Fibroblast of villous mesenchyme (primary cell): ENCODE results near the gene CLTCL1. TPM values are rescaled to one million over a fixed set of nuclear protein-coding genes. Genes with fewer than 3 reads are reported as not detected.

Source experiments
- DNase-seq: peaks from one replicate; pipeline ENCODE4 v3.0.0-alpha.2; 2010; ENCODE audit warnings: low read depth
- H3K4me3 ChIP-seq: 2 replicates; pipeline ENCODE4 v1.5.1; 2011; ENCODE audit warnings: low read depth, mild to moderate bottlenecking, low read length
- total RNA-seq: library from RNA; depleted of rRNA; stranded (reverse); fragments of >200 nt; gene quantifications from 2 replicates; pipeline ENCODE4 v1.2.3, GENCODE V29; 2012
- TF ChIP-seq, protein P1 (sequence below): IDR thresholded peaks from 2 replicates; pipeline ENCODE4 v1.5.1; 2012; ENCODE audit warnings: low read depth, mild to moderate bottlenecking, low read length; ENCODE audit not compliant: insufficient read depth

Gene CLTCL1
- total RNA-seq, 1 donor = 9.5 TPM

DNA sequence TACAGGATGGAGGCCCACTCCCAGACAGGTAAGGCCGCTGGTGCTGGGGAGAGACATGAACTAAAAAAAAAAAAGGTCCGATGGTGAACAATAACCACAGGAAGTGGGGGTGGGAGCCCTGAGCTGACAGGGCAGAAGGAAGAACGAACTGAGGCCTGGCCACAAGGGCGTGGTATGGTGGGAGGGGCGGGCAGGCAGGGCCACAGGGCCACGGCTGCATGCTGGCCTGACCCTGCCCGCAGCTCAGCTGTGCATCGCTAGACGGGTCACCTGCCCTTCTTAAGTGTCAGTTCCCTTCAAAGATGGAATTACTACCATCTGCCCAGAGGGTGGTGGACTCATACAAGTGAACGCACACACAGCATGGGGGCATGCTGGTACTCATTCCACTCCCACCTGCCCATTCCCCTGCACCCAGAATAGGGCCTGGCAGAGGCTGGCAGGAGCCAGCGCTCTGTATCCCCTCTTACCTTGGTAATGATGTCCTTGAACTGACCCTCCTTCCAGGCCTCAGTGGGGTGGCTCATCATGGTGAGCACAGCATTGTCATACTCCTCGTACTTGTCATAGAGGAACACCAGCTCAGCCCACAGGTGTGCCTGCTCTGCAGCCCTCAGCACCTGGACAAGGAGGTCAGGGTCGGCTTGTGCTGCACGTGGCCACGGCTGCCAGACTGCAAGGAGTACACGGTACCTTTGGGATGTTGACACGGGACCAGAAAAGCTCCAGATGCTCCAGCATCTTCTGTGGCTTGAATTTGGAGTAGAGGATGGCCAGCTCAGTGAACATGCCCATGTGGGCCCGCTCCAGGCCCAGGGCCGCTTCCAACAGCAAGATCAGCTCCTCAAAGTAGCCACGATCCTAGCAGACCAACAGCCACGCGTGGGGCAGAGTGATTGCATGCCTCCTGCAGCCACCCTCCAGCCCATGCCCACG is 95.5 kb downstream of the CLTCL1 start:
- TF ChIP-seq, protein P1, sequence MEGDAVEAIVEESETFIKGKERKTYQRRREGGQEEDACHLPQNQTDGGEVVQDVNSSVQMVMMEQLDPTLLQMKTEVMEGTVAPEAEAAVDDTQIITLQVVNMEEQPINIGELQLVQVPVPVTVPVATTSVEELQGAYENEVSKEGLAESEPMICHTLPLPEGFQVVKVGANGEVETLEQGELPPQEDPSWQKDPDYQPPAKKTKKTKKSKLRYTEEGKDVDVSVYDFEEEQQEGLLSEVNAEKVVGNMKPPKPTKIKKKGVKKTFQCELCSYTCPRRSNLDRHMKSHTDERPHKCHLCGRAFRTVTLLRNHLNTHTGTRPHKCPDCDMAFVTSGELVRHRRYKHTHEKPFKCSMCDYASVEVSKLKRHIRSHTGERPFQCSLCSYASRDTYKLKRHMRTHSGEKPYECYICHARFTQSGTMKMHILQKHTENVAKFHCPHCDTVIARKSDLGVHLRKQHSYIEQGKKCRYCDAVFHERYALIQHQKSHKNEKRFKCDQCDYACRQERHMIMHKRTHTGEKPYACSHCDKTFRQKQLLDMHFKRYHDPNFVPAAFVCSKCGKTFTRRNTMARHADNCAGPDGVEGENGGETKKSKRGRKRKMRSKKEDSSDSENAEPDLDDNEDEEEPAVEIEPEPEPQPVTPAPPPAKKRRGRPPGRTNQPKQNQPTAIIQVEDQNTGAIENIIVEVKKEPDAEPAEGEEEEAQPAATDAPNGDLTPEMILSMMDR = no peak
- DNase-seq = no peak
- no peak overlapping the region for H3K4me3 ChIP-seq

DNA sequence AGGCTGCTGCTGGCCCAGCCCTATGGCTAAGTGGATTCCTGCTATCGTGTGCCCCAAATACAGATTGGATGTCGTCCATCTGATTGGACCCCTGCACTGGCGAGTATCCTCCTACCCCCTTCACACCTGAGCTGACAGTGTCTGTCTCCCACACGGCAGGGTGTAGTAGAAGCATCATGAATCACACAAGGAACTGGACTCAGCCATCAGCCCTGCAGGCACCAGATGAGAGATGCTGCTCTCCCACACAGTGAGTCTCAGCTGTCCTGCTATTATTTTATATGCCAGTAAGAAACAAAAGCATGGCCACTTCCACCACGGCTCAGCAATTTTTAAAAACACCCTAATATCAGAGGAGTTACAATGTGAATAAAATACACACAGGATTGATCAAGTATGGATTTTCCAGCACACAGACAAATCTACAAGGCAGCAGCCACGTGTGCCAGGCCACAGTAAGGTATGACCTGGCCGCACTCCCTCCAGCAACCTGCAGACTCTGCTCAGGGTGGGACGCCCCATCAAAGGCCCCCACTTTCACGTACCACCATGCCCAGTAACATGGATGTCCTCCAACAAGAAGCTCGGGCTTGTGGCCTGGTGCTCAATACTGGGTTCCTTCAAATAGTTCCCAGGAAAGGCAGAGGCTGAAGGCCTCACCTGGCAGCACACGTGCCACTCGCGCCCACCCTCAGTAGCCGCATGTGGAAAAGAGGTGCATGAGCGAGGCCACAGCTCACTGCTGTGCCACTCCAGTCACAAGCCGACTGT is 96.6 kb downstream of the CLTCL1 start:
- TF ChIP-seq, protein P1 = no peak
- DNase-seq = no peak
- no peak overlapping the region for H3K4me3 ChIP-seq

DNA sequence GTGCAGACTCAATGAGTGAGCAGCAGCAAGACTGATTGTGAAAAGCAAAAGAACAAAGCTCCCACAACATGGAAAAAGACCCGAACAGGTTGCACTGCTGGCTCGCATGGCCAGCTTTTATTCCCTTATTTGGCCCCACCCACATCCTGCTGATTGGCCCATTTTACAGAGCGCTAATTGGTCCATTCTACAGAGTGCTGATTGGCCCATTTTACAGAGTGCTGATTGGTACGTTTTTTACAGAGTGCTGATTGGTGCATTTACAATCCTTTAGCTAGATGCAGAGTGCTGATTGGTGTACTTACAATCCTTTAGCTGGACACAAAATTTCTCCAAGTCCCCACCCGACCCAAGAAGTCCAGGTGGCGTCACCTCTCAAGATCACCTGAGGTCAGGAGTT is 97.6 kb downstream of the CLTCL1 start:
- TF ChIP-seq, protein P1 = no peak
- H3K4me3 ChIP-seq = no peak overlapping the region
- DNase-seq = no peak

DNA sequence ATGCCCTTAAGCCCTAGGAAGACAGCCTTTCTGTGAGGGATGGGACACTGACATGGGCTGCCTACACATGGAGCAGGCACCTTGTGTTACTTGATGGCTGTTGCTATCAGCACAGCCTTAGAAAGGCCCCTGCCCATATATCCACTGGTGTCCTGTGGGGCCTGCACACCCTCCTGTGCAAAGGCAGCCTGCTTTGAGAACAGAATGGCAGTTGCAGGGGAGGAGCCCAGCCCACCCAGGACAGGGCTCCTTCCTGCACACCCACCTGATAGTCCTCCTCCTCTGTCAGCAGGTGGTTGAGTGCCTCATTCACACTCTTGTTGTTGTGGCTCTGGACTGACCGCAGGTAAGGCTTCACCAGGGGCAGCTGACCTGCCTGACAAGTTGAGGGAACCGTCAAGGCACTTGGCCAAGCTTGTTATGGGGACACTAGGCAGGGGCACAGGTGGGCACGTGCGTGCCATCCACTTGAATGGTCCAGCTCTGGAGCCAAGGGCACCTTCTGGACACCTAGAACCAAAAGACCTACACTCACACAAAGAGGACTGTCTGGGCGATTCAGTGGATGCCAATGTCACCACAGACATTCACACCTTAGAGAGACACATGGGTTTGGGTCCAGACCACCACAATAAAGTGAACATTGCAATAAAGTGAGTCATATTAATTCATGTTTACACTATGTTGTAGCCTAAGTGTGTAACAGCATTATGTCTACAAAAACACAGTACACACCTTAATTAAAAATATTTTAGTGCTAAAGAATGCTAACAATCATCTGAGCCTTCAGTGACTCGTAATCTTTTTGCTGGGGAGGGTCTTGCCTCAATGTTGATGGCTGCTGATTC is 103.6 kb downstream of the CLTCL1 start:
- TF ChIP-seq, protein P1 = no peak
- no peak for DNase-seq
- no peak overlapping the region for H3K4me3 ChIP-seq

DNA sequence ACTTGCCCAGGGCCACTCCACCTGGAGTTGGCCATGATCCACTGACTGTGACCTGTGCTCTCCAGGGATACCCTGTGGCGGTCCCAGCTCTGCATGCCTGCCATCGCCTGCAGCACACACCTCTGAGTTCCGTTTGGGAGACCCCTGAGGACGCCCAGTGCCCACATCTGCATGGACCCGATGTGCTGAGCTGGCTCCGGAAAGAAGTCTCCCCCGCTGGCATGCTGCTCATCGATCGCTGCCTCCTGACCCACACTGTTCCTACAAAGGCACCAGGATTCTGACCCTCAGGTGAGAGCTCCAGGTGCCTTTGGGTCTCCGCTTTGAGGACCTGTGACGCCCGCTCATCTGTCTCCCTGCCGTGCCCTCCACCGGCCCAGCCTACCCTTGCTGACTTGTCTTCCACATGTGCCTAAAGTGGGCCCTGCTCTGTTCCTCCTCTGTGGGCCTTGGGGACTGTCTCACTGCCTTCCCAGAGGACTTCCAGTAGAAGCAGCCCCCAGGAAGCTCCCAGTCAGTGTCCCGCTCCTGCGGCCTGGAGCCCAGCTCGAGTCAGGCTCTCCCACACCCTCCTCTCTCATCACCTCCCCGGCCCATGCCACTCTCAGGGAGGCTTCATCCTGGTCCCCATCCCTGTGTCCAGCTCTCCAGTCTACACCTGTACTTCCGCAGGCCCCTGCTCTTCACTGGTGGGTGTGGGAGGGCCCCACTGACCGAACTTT is 107.1 kb downstream of the CLTCL1 start:
- H3K4me3 ChIP-seq = no peak overlapping the region
- TF ChIP-seq, protein P1 = no peak
- no peak for DNase-seq

DNA sequence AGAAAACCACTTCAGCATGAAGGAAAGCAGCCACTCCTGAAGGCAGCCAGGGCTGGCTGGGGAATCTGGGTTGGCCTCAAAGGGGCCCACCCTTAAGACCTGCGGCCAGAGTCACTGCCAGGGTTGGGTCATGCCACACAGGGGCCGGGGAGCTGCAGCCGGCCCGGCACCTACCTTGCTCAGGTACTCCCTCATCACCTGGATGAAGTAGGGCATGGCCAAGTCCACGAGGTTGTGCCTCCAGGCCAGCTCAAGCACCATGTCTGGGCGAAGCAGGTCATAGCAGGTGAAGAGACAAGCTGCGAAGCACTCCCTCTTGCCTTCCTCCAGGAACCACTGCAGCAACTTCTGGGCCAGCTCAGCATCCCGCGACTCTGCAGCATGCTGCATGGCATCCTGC is 108.3 kb downstream of the CLTCL1 start:
- H3K4me3 ChIP-seq = no peak overlapping the region
- no peak for DNase-seq
- TF ChIP-seq, protein P1 = no peak
